ENCODE data around the gene PITX3.

The PITX3 gene

DNA sequence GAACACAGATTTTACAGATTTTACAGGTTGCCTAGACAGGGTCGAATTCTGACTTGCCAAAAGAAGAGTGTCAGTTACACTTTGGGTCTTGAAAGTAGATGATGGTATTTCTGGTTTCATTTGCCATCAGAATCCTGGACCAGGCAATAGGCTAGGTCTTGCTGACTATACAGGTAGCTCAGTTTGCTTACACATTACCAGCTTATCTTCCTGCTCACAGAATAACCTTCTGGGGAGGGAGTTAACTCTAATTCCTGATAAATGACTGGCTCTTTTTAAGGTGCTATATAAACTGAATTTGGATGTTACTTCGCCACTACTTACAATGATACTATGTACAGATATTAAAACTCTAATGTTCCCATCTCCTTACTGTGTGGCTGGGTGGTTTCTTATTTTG lies 43.8 kb upstream of the PITX3 start:
- DNase-seq = no peak
- Histone ChIP-seq H3K4me3 (ENCODE audit: low read depth, low read length) (no peak overlapping the region), H3K27me3 (no peaks in the 10 kb centered on the region), H3K36me3 (0 out of 2 replicates have a peak, but pooled peaks cover 3% of the 10 kb centered on the region), H3K4me1 (peaks cover 5% of the 10 kb centered on the region), H3K9me3 (no peaks in the 10 kb centered on the region)
- TF ChIP-seq CTCF (IDR thresholded peaks at IDR 0.05; ENCODE audit: low read depth, low read length) = no peak

DNA sequence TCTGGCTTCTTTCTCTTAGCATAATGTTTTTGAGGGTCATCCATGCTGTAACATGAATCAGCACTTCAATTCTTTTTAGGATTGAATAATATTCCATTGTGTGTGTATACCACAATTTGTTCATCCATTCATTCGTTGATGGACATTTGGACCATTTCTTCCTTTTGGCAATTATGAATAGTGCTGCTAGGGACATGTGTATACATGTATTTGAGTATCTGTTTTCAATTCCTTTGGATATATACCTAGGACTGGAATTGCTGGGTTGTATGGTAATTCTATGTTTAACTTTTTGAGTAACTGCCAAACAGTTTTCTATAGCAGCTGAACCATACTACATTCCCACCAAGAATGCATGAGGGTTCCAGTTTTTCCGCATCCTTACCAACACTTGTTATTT lies 43.2 kb upstream of the PITX3 start:
- H3K4me1 ChIP-seq = peaks cover 8% of the 10 kb centered on the region

GRCh38 chr10:102283890-102284289 lies 42.6 kb upstream of the PITX3 start:
- no peak for TF ChIP-seq CTCF (IDR thresholded peaks at IDR 0.05; ENCODE audit: low read depth, low read length)
- Histone ChIP-seq H3K36me3 (0 out of 2 replicates have a peak, but pooled peaks cover 3% of the 10 kb centered on the region), H3K4me1 (peaks cover 8% of the 10 kb centered on the region), H3K9me3 (no peaks in the 10 kb centered on the region), H3K4me3 (ENCODE audit: low read depth, low read length) (no peak overlapping the region), H3K27me3 (no peaks in the 10 kb centered on the region)
- DNase-seq = no peak

More for the DNA sequence above, 43.2 kb upstream of the PITX3 start:
- H3K27me3 ChIP-seq = no peaks in the 10 kb centered on the region
- TF ChIP-seq CTCF (IDR thresholded peaks at IDR 0.05; ENCODE audit: low read depth, low read length) = no peak
- no peaks in the 10 kb centered on the region for H3K9me3 ChIP-seq
- no peak overlapping the region for H3K4me3 ChIP-seq (ENCODE audit: low read depth, low read length)
- no peak for DNase-seq
- H3K36me3 ChIP-seq = 0 out of 2 replicates have a peak, but pooled peaks cover 3% of the 10 kb centered on the region

- Histone ChIP-seq H3K4me1 (peaks cover 8% of the 10 kb centered on the region), H3K36me3 (0 out of 2 replicates have a peak, but pooled peaks cover 3% of the 10 kb centered on the region), H3K27me3 (no peaks in the 10 kb centered on the region), H3K4me3 (ENCODE audit: low read depth, low read length) (no peak overlapping the region), H3K9me3 (no peaks in the 10 kb centered on the region)
- DNase-seq = no peak
- TF ChIP-seq CTCF (IDR thresholded peaks at IDR 0.05; ENCODE audit: low read depth, low read length) = no peak
Measured at GRCh38 chr10:102283488-102283887, 42.2 kb upstream of the PITX3 start.

GRCh38 chr10:102281102-102281487 lies 39.8 kb upstream of the PITX3 start:
- Histone ChIP-seq H3K4me1 (peaks cover 6% of the 10 kb centered on the region), H3K36me3 (peaks cover 10% of the 10 kb centered on the region), H3K4me3 (ENCODE audit: low read depth, low read length) (0 out of 2 replicates have a peak overlapping the region, but pooled peaks have one; percentile 9), H3K27me3 (no peaks in the 10 kb centered on the region), H3K9me3 (no peaks in the 10 kb centered on the region)
- TF ChIP-seq CTCF (IDR thresholded peaks at IDR 0.05; ENCODE audit: low read depth, low read length) = no peak
- no peak for DNase-seq

DNA sequence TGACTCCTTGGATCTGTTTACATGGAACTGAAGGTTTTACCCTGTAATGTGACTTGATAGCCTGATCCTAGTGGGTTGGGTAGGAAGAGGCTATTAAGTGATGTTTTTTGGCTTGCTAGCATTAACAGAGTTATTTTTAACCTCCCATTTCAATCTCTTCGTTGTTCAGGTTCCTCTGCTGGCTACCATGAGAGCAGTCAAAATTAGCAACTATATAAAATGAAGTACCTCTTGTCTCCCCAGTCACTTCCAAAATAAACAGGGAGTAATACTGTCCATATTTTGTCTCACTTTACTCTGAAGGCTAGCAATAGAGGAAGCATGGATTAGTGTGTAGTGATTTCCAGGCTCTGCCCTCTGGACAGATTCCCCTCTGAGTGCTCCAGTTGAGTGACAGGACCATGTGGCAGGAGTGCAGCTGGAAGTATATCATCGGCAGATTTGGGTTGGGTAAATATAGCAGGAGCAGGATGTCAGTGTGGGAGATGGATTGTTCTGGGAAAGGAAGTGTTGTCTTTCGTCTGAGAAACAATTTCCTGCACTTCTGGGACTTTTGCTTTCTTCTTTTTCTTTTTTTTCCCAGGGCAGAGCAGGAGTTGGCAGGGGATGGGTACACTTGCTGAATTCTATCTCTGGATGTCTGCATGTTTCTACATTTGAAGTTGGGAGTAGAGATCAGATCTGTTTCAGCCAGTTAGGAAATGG lies 39.2 kb upstream of the PITX3 start:
- DNase-seq = peak; percentile 46
- Histone ChIP-seq H3K9me3 (no peaks in the 10 kb centered on the region), H3K4me1 (peaks cover 6% of the 10 kb centered on the region), H3K4me3 (ENCODE audit: low read depth, low read length) (0 out of 2 replicates have a peak overlapping the region, but pooled peaks have one; percentile 9), H3K36me3 (peaks cover 10% of the 10 kb centered on the region), H3K27me3 (no peaks in the 10 kb centered on the region)
- TF ChIP-seq CTCF (IDR thresholded peaks at IDR 0.05; ENCODE audit: low read depth, low read length) = no peak

All from BE2C (cell line).